HL-60 (cell line): ENCODE measurements around the gene TAS2R1.

Experiments
- DNase-seq, 2 experiments: peaks; one replicate each; pipeline ENCODE4 v3.0.0-alpha.2; 2010 to 2020; ENCODE audit warnings: low read depth in 1 of 2, low spot score in 1 of 2
- H3K27ac ChIP-seq: fragments of 250-450 bp; sonication (Bioruptor Pico); replicated peaks from 2 replicates; pipeline ENCODE4 v1.5.1; 2020; ENCODE audit warnings: mild to moderate bottlenecking, moderate library complexity
- H3K27me3 ChIP-seq: fragments of 250-450 bp; sonication (Bioruptor Pico); 2 replicates; pipeline ENCODE4 v1.5.1; 2021; ENCODE audit warnings: mild to moderate bottlenecking, moderate library complexity; ENCODE audit not compliant: insufficient read depth, poor library complexity, severe bottlenecking
- H3K4me3 ChIP-seq: replicated peaks from 2 replicates; pipeline ENCODE4 v1.5.1; 2011; ENCODE audit warnings: mild to moderate bottlenecking, control low read depth, low read length; ENCODE audit not compliant: insufficient read depth
- GABPA ChIP-seq: IDR thresholded peaks from 2 replicates; pipeline ENCODE4 v1.6.1; 2012; ENCODE audit warnings: low read depth
- POLR2AphosphoS5 ChIP-seq: IDR thresholded peaks from 2 replicates; pipeline ENCODE4 v1.6.1; 2012; ENCODE audit warnings: low read depth
- SPI1 ChIP-seq: IDR thresholded peaks from 2 replicates; pipeline ENCODE4 v1.6.1; 2012; ENCODE audit warnings: low read depth, mild to moderate bottlenecking, borderline replicate concordance
- TF ChIP-seq, protein P1 (sequence below): IDR thresholded peaks from 2 replicates; pipeline ENCODE4 v1.6.1; 2012; ENCODE audit warnings: low read depth; ENCODE audit not compliant: insufficient replicate concordance
- TF ChIP-seq, protein P2 (sequence below): IDR thresholded peaks from one replicate; pipeline ENCODE4 v1.5.1; 2011; ENCODE audit warnings: low read length, control low read depth, inconsistent platforms; ENCODE audit not compliant: insufficient read depth

Gene TAS2R1

GRCh38 chr5:9624196-9624947, 5.8 kb downstream of the TAS2R1 start:
- H3K4me3 ChIP-seq = no peak overlapping the region

GRCh38 chr5:9623661-9624060, 6.5 kb downstream of the TAS2R1 start:
- Histone ChIP-seq H3K27me3 (no peaks in the 10 kb centered on the region), H3K4me3 (no peak overlapping the region), H3K27ac (no peak overlapping the region)
- DNase-seq = no peak
- TF ChIP-seq SPI1 (no peak), GABPA (no peak), POLR2AphosphoS5 (no peak)
- TF ChIP-seq, protein P1, sequence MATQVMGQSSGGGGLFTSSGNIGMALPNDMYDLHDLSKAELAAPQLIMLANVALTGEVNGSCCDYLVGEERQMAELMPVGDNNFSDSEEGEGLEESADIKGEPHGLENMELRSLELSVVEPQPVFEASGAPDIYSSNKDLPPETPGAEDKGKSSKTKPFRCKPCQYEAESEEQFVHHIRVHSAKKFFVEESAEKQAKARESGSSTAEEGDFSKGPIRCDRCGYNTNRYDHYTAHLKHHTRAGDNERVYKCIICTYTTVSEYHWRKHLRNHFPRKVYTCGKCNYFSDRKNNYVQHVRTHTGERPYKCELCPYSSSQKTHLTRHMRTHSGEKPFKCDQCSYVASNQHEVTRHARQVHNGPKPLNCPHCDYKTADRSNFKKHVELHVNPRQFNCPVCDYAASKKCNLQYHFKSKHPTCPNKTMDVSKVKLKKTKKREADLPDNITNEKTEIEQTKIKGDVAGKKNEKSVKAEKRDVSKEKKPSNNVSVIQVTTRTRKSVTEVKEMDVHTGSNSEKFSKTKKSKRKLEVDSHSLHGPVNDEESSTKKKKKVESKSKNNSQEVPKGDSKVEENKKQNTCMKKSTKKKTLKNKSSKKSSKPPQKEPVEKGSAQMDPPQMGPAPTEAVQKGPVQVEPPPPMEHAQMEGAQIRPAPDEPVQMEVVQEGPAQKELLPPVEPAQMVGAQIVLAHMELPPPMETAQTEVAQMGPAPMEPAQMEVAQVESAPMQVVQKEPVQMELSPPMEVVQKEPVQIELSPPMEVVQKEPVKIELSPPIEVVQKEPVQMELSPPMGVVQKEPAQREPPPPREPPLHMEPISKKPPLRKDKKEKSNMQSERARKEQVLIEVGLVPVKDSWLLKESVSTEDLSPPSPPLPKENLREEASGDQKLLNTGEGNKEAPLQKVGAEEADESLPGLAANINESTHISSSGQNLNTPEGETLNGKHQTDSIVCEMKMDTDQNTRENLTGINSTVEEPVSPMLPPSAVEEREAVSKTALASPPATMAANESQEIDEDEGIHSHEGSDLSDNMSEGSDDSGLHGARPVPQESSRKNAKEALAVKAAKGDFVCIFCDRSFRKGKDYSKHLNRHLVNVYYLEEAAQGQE = no peak
- TF ChIP-seq, protein P2, sequence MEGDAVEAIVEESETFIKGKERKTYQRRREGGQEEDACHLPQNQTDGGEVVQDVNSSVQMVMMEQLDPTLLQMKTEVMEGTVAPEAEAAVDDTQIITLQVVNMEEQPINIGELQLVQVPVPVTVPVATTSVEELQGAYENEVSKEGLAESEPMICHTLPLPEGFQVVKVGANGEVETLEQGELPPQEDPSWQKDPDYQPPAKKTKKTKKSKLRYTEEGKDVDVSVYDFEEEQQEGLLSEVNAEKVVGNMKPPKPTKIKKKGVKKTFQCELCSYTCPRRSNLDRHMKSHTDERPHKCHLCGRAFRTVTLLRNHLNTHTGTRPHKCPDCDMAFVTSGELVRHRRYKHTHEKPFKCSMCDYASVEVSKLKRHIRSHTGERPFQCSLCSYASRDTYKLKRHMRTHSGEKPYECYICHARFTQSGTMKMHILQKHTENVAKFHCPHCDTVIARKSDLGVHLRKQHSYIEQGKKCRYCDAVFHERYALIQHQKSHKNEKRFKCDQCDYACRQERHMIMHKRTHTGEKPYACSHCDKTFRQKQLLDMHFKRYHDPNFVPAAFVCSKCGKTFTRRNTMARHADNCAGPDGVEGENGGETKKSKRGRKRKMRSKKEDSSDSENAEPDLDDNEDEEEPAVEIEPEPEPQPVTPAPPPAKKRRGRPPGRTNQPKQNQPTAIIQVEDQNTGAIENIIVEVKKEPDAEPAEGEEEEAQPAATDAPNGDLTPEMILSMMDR = no peak

More at GRCh38 chr5:9624196-9624947, 5.8 kb downstream of the TAS2R1 start:
- DNase-seq = no peak
- no peak overlapping the region for H3K27ac ChIP-seq
- TF ChIP-seq POLR2AphosphoS5 (no peak), GABPA (no peak), SPI1 (no peak)
- TF ChIP-seq, protein P2 = no peak
- TF ChIP-seq, protein P1 = no peak
- no peaks in the 10 kb centered on the region for H3K27me3 ChIP-seq

DNA sequence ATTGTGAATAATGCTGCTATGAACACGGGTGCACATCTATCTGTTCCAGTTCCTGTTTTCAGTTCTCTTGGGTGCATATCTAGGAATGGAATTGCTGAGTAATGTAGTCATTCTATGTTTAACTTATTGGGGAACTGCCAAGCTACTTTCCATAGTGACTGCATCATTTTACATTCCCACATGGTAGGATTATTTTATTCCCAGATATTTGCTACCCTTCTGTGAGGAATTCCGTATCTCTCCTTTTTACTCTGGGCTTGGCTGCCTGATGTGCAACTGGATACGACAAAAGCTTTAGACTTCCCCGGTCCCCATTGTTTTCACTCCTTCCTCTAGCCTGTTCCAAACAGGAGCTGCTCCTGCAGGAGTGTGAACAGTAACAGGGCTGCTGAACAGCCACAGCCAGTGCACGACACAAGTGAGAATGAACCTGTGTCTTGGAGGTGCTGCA, 7.2 kb downstream of the TAS2R1 start:
- no peak for DNase-seq
- Histone ChIP-seq H3K27ac (no peak overlapping the region), H3K4me3 (no peak overlapping the region), H3K27me3 (no peaks in the 10 kb centered on the region)
- TF ChIP-seq, protein P1 = no peak
- peak; percentile 34; the same call in 1 of the 2 replicates for TF ChIP-seq SPI1
